A549 treated with AZD9567 at 1 μM for 4 hours (cell line): ENCODE results near the gene ZNF878. TPM values are rescaled to one million over a fixed set of nuclear protein-coding genes. Genes with fewer than 3 reads are reported as not detected.

ENCODE experiments used
- total RNA-seq: library from RNA; stranded (reverse); fragments of 200-300 nt; extraction: Qiagen RNA extraction; gene quantifications from 5 replicates; pipeline ENCODE4 v1.2.3, GENCODE V29; 2022; ENCODE audit not compliant: insufficient read depth

Gene ZNF878
- total RNA-seq, result not detected in 5 replicates

GRCh38 chr19:12052497-12053169 lies at the start of gene ZNF878:
Gene ZNF878 (minus strand): TSS chr19:12052961. CDS start chr19:12052801, 160 bp downstream.

GRCh38 chr19:12064590-12065538 lies 12.1 kb upstream of the ZNF878 start, which contains the start of gene ZNF844:
Gene ZNF844 (plus strand): TSS chr19:12064731. CDS start chr19:12064874, 143 bp downstream.

DNA sequence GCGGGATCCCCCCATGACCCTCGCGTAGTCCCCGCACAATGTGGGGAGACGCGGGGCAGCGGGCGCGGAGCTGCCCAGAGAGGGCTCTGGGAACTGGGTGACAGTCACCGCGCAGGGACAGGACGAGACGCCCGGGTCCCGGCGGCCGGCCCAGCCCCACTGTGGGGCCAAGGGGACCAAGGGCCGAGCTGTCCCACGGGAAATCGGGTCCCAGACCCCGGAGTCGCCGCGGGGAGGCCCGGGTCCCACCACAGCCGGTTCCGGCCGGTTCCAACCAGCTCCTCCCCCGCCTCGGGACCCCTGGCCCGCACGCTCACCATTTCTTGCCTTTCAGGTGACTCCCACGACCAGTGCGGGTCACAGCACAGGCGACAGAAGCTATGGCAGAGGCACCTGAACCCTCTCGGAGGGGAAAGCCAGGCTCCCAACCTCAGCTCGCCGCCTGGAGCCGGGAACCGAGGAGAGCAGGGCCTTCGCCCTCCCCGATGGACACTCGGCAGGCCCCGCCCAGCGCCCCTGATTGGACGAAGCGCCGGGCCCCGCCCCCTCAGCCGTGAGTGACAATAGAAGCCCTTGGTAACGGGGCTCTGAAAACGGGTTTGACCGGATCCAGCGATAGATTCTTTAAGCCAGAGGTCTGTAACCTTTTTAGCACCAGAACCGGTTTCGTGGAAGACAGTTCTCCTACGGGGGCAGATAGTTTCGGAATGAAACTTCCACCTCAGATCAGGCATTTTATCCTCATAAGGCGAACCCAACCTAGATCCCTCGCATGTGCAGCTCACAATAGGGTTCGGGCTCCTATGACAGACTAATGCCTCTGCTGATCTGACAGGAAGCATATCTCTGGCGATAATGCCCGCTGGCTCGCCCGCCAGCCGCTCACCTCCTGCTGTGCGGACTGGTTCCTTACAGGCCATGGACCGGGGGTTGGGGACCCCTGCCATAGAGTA lies 17.3 kb downstream of the ZNF878 start, which contains the start of gene ZNF433:
ZNF433 (minus strand) TSS at position 460 of the 953 bp plus-strand sequence; CDS start at position 320, 140 bp downstream.

Other genes starting within 250 kb of the ZNF878 start
- 0.05 to 0.12 TPM (median 0.07 TPM) in 4 of 5 replicates, not detected in the other for gene ZNF440, start 238.7 kb downstream of the ZNF878 start, total RNA-seq
- gene ZNF439, start 204.2 kb downstream of the ZNF878 start, total RNA-seq, result not detected in 5 replicates
- not detected in 5 replicates for gene ZNF69, start 165.2 kb downstream of the ZNF878 start, total RNA-seq
- gene ZNF700, start 127.9 kb downstream of the ZNF878 start, total RNA-seq, result 0.27 to 0.33 TPM (median 0.32 TPM) in 4 of 5 replicates, not detected in the other
- gene ZNF763, start 87.9 kb downstream of the ZNF878 start, total RNA-seq, result not detected in 5 replicates
- gene ZNF433, start 17.3 kb downstream of the ZNF878 start, total RNA-seq, result not detected in 5 replicates
- gene ZNF844, start 11.8 kb upstream of the ZNF878 start, total RNA-seq, result 0.02 TPM in 1 of 5 replicates, not detected in the others
- gene ZNF20, start 87.4 kb upstream of the ZNF878 start, total RNA-seq, result 0.03 to 0.21 TPM (median 0.10 TPM) in 4 of 5 replicates, not detected in the other
- not detected in 5 replicates for gene ZNF625, start 103.8 kb upstream of the ZNF878 start, total RNA-seq
- 1.4 to 3.9 TPM (median 1.7 TPM) in 5 replicates for gene ZNF136, start 110.1 kb upstream of the ZNF878 start, total RNA-seq
- 0.59 to 0.85 TPM (median 0.76 TPM) in 5 replicates for gene ZNF44, start 241.9 kb upstream of the ZNF878 start, total RNA-seq